ENCODE measurements around the gene CYP27B1. TPM values are rescaled to one million over a fixed set of nuclear protein-coding genes. Genes with fewer than 3 reads are reported as not detected.

Gene CYP27B1
- total RNA-seq, 1 experiment from 2014 or later, result 6.9 TPM

GRCh38 chr12:57765003-57765697, 1.7 kb downstream of the CYP27B1 start:
- ChIA-PET POLR2A (interaction anchor here (1.0 kb wide), 1 partner anchor 8 kb away, joined by 3 read pairs; no protein-coding TSS in a partner anchor), CTCF (interaction anchor here (0.5 to 1.0 kb wide), 2 partner anchors 9 to 182 kb away, joined by 3 to 8 read pairs; no protein-coding TSS in a partner anchor)
- BruUV-seq (replicated peaks), result TSS peak; percentile 58
- Histone ChIP-seq H3K27me3 (replicated peaks; ENCODE audit: control insufficient read depth, insufficient read depth, low read length) (no peaks in the 10 kb centered on the region), H3K9me3 (no peaks in the 10 kb centered on the region), H3K4me3 (ENCODE audit: low read depth, low read length) (peak overlapping the region; percentile 57), H3K4me1 (0 out of 2 replicates have a peak, but pooled peaks cover 9% of the 10 kb centered on the region), H3K36me3 (ENCODE audit: control insufficient read depth, insufficient read depth, low read length) (no peaks in the 10 kb centered on the region)
- intact Hi-C loops (cut with micrococcal nuclease; ENCODE audit: unreplicated experiment), result no loop called here
- TF ChIP-seq CTCF (IDR thresholded peaks at IDR 0.05; ENCODE audit: insufficient read depth in 1 of 2, low read depth in 1 of 2, low read length in 1 of 2, severe bottlenecking in 1 of 2, unreplicated experiment in 1 of 2), result peak; percentile 26 to 58
- no peaks in the 10 kb centered on the region for H3K9me3 Mint-ChIP-seq (ENCODE audit: unreplicated experiment)
- H3K27me3 Mint-ChIP-seq (ENCODE audit: insufficient read depth, unreplicated experiment), result no peaks in the 10 kb centered on the region
- peak overlapping the region; percentile 20 for H3K27ac Mint-ChIP-seq (ENCODE audit: unreplicated experiment)
- H3K4me3 Mint-ChIP-seq (ENCODE audit: unreplicated experiment), result peak overlapping the region; percentile 90
- H3K36me3 Mint-ChIP-seq (ENCODE audit: insufficient read depth, unreplicated experiment), result peaks cover 9% of the 10 kb centered on the region
- peaks cover 8% of the 10 kb centered on the region for H3K4me1 Mint-ChIP-seq (ENCODE audit: low read depth, unreplicated experiment)
- DNase-seq, result peak; percentile 63 to 71

GRCh38 chr12:57764662-57765002, 2.2 kb downstream of the CYP27B1 start:
- no peaks in the 10 kb centered on the region for H3K9me3 Mint-ChIP-seq (ENCODE audit: unreplicated experiment)
- H3K27ac Mint-ChIP-seq (ENCODE audit: unreplicated experiment), result peak overlapping the region; percentile 20
- no TSS peak for BruUV-seq (replicated peaks)
- H3K27me3 ChIP-seq (replicated peaks; ENCODE audit: control insufficient read depth, insufficient read depth, low read length), result no peaks in the 10 kb centered on the region
- H3K36me3 Mint-ChIP-seq (ENCODE audit: insufficient read depth, unreplicated experiment), result peaks cover 9% of the 10 kb centered on the region
- peaks cover 7% of the 10 kb centered on the region for H3K4me1 Mint-ChIP-seq (ENCODE audit: low read depth, unreplicated experiment)
- H3K4me3 ChIP-seq (ENCODE audit: low read depth, low read length), result peak overlapping the region; percentile 57
- H3K9me3 ChIP-seq, result no peaks in the 10 kb centered on the region
- DNase-seq, result peak; percentile 58 to 68
- no peaks in the 10 kb centered on the region for H3K27me3 Mint-ChIP-seq (ENCODE audit: insufficient read depth, unreplicated experiment)
- 0 out of 2 replicates have a peak, but pooled peaks cover 9% of the 10 kb centered on the region for H3K4me1 ChIP-seq
- no peak for TF ChIP-seq CTCF (IDR thresholded peaks at IDR 0.05; ENCODE audit: insufficient read depth in 1 of 2, low read depth in 1 of 2, low read length in 1 of 2, severe bottlenecking in 1 of 2, unreplicated experiment in 1 of 2)
- intact Hi-C loops (cut with micrococcal nuclease; ENCODE audit: unreplicated experiment), result no loop called here
- H3K4me3 Mint-ChIP-seq (ENCODE audit: unreplicated experiment), result peak overlapping the region; percentile 90
- CTCF ChIA-PET, result interaction anchor here (0.5 to 1.1 kb wide), 3 partner anchors 8 to 181 kb away, joined by 3 to 8 read pairs (median 3); no protein-coding TSS in a partner anchor
- H3K36me3 ChIP-seq (ENCODE audit: control insufficient read depth, insufficient read depth, low read length), result no peaks in the 10 kb centered on the region
- POLR2A ChIA-PET, result interaction anchor here (1.0 kb wide), 1 partner anchor 8 kb away, joined by 3 read pairs; no protein-coding TSS in a partner anchor

GRCh38 chr12:57763881-57764661, 2.8 kb downstream of the CYP27B1 start:
- H3K9me3 Mint-ChIP-seq (ENCODE audit: unreplicated experiment), result no peaks in the 10 kb centered on the region
- peak overlapping the region; percentile 57 for H3K4me3 ChIP-seq (ENCODE audit: low read depth, low read length)
- CTCF ChIA-PET, result interaction anchor here (0.5 to 1.1 kb wide), 2 partner anchors 8 to 181 kb away, joined by 3 read pairs; no protein-coding TSS in a partner anchor

More at GRCh38 chr12:57763881-57764661, 2.8 kb downstream of the CYP27B1 start:
- POLR2A ChIA-PET, result no interaction called here
- BruUV-seq (replicated peaks), result TSS peak; percentile 5
- no peak for TF ChIP-seq CTCF (IDR thresholded peaks at IDR 0.05; ENCODE audit: insufficient read depth in 1 of 2, low read depth in 1 of 2, low read length in 1 of 2, severe bottlenecking in 1 of 2, unreplicated experiment in 1 of 2)
- Histone ChIP-seq H3K4me1 (0 out of 2 replicates have a peak, but pooled peaks cover 9% of the 10 kb centered on the region), H3K36me3 (ENCODE audit: control insufficient read depth, insufficient read depth, low read length) (no peaks in the 10 kb centered on the region), H3K27me3 (replicated peaks; ENCODE audit: control insufficient read depth, insufficient read depth, low read length) (no peaks in the 10 kb centered on the region), H3K9me3 (no peaks in the 10 kb centered on the region)
- no peak for DNase-seq
- Mint-ChIP-seq H3K4me1 (ENCODE audit: low read depth, unreplicated experiment) (peaks cover 7% of the 10 kb centered on the region), H3K27me3 (ENCODE audit: insufficient read depth, unreplicated experiment) (no peaks in the 10 kb centered on the region), H3K27ac (ENCODE audit: unreplicated experiment) (peak overlapping the region; percentile 20), H3K36me3 (ENCODE audit: insufficient read depth, unreplicated experiment) (peaks cover 9% of the 10 kb centered on the region), H3K4me3 (ENCODE audit: unreplicated experiment) (peak overlapping the region; percentile 90)
- intact Hi-C loops (cut with micrococcal nuclease; ENCODE audit: unreplicated experiment), result no loop called here
